ENCODE data around the gene ATP2C2. TPM values are rescaled to one million over a fixed set of nuclear protein-coding genes. Genes with fewer than 3 reads are reported as not detected.
A peak's percentile ranks its signal among the peaks of the same experiment; 100 is the strongest.

Gene ATP2C2
- total RNA-seq, 4 donors from 2014 or later: 0.86 TPM; not detected in 3

DNA sequence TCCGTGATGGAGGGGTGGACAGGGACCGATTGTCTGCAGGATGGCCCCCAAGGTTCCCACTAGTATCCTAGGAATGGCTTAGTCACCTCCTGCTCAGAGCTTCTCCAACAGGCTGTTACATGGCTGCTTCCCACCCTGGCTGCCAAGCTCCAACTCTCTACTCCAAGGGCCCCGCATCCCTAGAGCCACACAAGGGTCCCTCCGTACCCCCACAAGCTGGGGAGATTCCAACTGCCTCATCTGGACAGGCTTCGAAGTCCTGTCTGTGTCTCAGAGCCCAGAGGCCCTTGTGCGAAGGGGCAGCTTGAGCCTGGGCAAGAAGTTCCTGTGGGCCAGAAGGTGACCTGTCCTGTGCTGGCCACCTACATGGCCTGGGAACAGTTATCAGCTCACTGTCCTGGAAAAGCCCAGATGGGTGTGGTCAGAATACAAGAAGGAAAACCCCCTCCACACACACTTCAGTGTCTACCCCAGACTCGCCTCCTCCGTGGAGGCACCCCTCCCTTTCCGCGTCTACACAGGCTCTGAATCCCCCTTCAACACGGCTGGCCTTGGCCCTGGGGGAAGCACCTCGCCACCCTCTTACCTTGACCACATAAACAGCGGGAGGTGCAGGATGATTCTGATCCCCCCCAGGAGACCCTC is 135.5 kb downstream of the ATP2C2 start:
- intact Hi-C loops (cut with DNase I): loop anchor here (5.0 kb wide), 1 partner anchor 542 kb away; no protein-coding TSS in a partner anchor
- Histone ChIP-seq H3K27me3 (no peaks in the 10 kb centered on the region), H3K4me3 (peak overlapping the region; percentile 64 to 79 (median 77)), H3K27ac (replicated peaks in 1 of 4) (peak overlapping the region; percentile 78 to 92 (median 82)), H3K36me3 (peaks cover 0 to 22% (median 15%) of the 10 kb centered on the region in 4 donors), H3K9me3 (no peaks in the 10 kb centered on the region), H3K4me1 (peaks cover 13 to 40% (median 31%) of the 10 kb centered on the region in 4 donors)
- no peak for DNase-seq (ENCODE audit: extremely low spot score)
- TF ChIP-seq, protein P1, sequence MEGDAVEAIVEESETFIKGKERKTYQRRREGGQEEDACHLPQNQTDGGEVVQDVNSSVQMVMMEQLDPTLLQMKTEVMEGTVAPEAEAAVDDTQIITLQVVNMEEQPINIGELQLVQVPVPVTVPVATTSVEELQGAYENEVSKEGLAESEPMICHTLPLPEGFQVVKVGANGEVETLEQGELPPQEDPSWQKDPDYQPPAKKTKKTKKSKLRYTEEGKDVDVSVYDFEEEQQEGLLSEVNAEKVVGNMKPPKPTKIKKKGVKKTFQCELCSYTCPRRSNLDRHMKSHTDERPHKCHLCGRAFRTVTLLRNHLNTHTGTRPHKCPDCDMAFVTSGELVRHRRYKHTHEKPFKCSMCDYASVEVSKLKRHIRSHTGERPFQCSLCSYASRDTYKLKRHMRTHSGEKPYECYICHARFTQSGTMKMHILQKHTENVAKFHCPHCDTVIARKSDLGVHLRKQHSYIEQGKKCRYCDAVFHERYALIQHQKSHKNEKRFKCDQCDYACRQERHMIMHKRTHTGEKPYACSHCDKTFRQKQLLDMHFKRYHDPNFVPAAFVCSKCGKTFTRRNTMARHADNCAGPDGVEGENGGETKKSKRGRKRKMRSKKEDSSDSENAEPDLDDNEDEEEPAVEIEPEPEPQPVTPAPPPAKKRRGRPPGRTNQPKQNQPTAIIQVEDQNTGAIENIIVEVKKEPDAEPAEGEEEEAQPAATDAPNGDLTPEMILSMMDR (IDR thresholded peaks at IDR 0.05): no peak
- TF ChIP-seq POLR2A (IDR thresholded peaks at IDR 0.05; ENCODE audit: low read depth) (no peak), EP300 (IDR thresholded peaks at IDR 0.05) (no peak), POLR2AphosphoS5 (IDR thresholded peaks at IDR 0.05) (no peak)
- 37% methylated on average over 13 of the region's 13 CpGs for WGBS

DNA sequence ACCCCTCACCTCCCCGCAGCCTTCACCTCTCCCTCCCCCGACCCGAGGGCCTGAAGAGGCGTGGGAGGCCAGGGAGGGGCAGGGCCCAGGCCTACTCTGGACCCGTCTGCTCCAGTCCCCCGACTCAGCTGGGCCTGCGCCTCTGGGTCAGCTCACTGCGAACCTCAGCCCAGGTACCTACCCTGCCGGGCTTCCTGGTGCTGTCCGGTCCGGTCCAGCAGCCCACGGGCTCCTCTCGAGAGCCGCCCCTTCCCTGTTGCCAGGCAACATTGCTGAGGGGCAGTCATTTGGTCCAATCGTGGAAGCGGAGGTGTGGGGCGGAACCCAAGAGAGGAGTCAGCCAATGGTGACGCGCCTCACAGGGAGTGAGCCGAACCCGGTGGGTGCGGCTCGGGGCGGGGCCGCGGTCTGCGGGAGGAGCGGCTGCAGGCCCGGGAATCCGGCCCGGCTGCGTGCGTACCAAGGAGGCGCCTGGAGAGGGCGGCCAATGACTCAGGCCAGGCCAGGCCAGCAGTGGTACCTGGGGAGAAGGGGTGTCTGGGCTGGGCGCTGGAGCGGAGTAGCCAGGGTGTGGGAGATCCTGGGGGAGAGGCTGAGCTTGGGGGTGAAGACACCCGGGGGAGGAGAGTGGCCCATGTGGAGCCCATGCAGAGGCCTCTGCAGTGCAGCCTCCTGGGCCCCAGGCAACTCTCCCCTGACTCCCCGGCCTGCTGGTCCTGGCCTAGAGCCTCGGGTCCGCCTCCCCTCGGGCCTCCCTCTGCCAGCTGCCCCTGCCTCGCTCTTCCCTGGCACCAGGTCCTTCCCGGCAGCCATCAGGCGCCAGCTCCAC is 136.3 kb downstream of the ATP2C2 start, which contains the start of gene MEAK7:
TSS of gene MEAK7 (minus strand) at position 240 of the 829 bp plus-strand sequence. CDS start 6,573 bp downstream, outside the sequence.
- peaks cover 0 to 22% (median 13%) of the 10 kb centered on the region in 4 donors for H3K36me3 ChIP-seq
- no peaks in the 10 kb centered on the region for H3K9me3 ChIP-seq
- TF ChIP-seq POLR2AphosphoS5 (IDR thresholded peaks at IDR 0.05) (peak; percentile 86 to 89), EP300 (IDR thresholded peaks at IDR 0.05) (no peak), POLR2A (IDR thresholded peaks at IDR 0.05; ENCODE audit: low read depth) (peak; percentile 27)
- TF ChIP-seq, protein P1 (IDR thresholded peaks at IDR 0.05): peak in 2 of 3 experiments; percentile 9 to 10
- intact Hi-C loops (cut with DNase I): loop anchor here (5.0 kb wide), 1 partner anchor 542 kb away; no protein-coding TSS in a partner anchor
- DNase-seq (ENCODE audit: extremely low spot score): peak; percentile 99
- WGBS: 10% methylated on average over 7 of the region's 45 CpGs
- peak within 1 kb of the TSS; percentile 64 to 79 (median 77) for H3K4me3 ChIP-seq
- H3K27ac ChIP-seq (replicated peaks in 1 of 4): peak within 1 kb of the TSS; percentile 78 to 92 (median 87)
- no peaks in the 10 kb centered on the region for H3K27me3 ChIP-seq
- peaks cover 13 to 40% (median 31%) of the 10 kb centered on the region in 4 donors for H3K4me1 ChIP-seq

DNA sequence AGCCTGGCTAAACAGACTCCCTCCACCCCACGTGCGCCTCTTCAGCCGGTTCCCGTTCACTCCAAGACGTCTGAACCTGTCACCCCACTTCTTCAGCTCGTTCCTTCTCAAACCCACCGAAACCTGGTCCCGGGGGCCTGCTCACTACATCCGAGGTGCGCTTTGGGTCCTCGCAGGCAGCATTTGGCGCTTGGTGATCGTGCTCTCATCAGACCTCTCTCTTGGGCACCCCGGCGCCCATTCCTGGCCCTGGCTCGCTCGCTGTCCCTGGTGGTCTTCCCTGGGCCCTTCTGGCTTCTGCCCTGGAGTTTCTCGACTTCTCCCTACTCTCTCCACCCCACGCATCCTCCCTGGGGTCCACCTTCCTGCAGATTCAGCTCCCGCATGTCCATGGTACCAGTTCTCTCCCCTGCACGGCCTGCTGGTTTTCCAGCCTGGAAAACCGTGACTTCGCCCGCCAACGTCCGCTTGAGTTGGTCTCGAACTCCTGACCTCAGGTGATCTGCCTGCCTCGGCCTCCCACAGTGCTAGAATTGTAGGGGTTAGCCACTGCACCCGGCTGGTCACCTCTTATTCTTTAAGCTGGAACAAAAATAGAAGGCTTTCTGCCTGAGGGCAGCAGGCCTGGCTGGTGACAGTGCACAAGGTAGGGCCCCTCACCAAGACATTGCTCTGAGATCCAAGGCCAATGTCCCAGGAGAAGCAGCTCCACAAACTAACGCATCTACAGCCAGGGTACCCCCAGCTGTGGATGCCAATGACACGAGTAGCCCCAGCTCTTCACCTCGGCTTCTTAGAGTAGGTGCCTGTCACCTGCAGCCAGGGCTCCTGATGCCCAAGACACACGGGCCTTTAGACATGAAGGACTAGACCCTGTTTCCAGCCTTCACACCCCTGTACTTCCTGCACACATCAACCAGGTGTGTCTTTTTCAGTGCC is 137.2 kb downstream of the ATP2C2 start:
- no peak for DNase-seq (ENCODE audit: extremely low spot score)
- H3K27ac ChIP-seq (replicated peaks in 1 of 4): peak overlapping the region; percentile 78 to 92 (median 87)
- 75% methylated on average over 32 of the region's 33 CpGs for WGBS
- H3K36me3 ChIP-seq: peaks cover 0 to 19% (median 8%) of the 10 kb centered on the region in 4 donors
- no peaks in the 10 kb centered on the region for H3K9me3 ChIP-seq
- H3K27me3 ChIP-seq: no peaks in the 10 kb centered on the region
- TF ChIP-seq EP300 (IDR thresholded peaks at IDR 0.05) (no peak), POLR2A (IDR thresholded peaks at IDR 0.05; ENCODE audit: low read depth) (no peak), POLR2AphosphoS5 (IDR thresholded peaks at IDR 0.05) (no peak)
- TF ChIP-seq, protein P1 (IDR thresholded peaks at IDR 0.05): no peak
- peaks cover 13 to 40% (median 31%) of the 10 kb centered on the region in 4 donors for H3K4me1 ChIP-seq
- H3K4me3 ChIP-seq: peak overlapping the region; percentile 64 to 79 (median 77)
- intact Hi-C loops (cut with DNase I): no loop called here
